Activated CD8-positive, alpha-beta memory T cell treated with anti-CD3 and anti-CD28 coated beads for 36 hours (primary cell): Measurements from ENCODE around the gene SCYGR4. TPM values are rescaled to one million over a fixed set of nuclear protein-coding genes. Genes with fewer than 3 reads are reported as not detected.

Source experiments
- CTCF ChIA-PET: fragments of 350-600 bp; sonication (Branson Sonifier 250); formaldehyde crosslinking; loops from one replicate; lab custom pipeline; 2021; ENCODE audit warnings: antibody characterized with exemption; lab: Charles Lee
- POLR2A ChIA-PET: fragments of 350-600 bp; sonication (Branson Sonifier 250); formaldehyde crosslinking; loops from one replicate; lab custom pipeline; 2021; ENCODE audit warnings: antibody characterized with exemption; lab: Charles Lee
- total RNA-seq, 2 experiments: library from RNA; stranded (reverse); gene quantifications; one replicate each; pipeline ENCODE4 v1.2.3, GENCODE V29; 2021

The SCYGR4 gene
- total RNA-seq, 2 experiments from 2014 or later = not detected

DNA sequence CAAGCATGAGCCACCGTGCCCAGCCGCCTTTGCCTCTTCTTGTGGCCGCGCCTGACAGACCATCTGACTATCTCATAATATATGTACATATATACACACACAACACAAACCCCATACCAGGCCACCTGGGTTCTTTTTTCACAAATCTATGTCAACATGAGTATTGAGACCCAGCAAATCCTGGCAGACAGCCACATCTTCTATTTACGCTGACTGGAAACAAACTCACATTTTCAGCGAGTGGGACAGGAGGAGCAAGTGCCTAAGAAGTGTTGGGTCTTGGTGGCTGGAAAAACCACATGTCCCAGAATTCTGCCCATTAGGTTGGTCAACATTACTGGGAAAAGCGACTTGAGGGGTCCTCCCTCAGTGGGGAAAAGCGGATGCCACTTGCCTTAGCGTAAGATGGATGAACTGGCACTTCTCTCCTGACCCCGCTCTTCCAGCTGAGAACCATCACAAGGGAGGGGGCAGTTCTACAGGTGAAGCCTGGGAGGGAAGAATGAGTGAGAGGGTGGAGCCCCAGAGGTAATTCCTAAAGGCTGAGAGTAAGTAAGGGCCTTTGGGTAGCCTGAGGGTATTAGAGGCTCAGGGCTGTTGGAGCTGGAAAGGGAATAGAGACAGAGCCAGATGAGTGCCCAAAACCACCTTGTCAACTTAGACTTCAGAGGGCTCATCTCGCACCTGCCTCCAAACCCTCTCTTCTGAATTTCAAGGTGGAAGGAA is 4.6 kb upstream of the SCYGR4 start:
- ChIA-PET POLR2A (no interaction called here), CTCF (no interaction called here)

DNA sequence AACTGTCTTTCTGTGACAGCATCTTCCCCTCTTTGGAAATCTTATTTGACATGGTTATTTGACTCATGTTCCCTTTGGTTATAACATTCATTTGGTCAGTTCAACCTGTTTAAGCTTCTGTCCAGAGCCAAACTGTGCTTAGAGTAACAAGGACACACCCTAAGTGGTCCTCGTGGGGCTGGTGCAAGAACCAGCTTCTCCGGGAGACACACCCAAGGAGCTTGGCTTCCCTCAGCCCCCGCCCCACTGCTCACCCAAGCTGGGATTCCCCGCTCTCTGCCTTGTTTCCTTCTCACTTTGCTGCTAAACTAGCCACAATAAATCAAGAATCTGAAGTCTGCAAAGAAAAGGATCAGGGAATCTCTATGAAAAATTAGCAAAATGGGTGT is 4.0 kb upstream of the SCYGR4 start:
- CTCF ChIA-PET = no interaction called here
- POLR2A ChIA-PET = no interaction called here

- ChIA-PET CTCF (no interaction called here), POLR2A (no interaction called here)
These were observed 3.1 kb upstream of the SCYGR4 start for GRCh38 chr2:227614246-227614645.

GRCh38 chr2:227614740-227615139 is 2.6 kb upstream of the SCYGR4 start, which contains the start of gene SCYGR3:
SCYGR3 (minus strand) TSS chr2:227614840; CDS start chr2:227614840, 0 bp downstream.
- POLR2A ChIA-PET = no interaction called here
- CTCF ChIA-PET = no interaction called here

- ChIA-PET CTCF (no interaction called here), POLR2A (no interaction called here)
These were observed 2.1 kb upstream of the SCYGR4 start for GRCh38 chr2:227615181-227615580.

DNA sequence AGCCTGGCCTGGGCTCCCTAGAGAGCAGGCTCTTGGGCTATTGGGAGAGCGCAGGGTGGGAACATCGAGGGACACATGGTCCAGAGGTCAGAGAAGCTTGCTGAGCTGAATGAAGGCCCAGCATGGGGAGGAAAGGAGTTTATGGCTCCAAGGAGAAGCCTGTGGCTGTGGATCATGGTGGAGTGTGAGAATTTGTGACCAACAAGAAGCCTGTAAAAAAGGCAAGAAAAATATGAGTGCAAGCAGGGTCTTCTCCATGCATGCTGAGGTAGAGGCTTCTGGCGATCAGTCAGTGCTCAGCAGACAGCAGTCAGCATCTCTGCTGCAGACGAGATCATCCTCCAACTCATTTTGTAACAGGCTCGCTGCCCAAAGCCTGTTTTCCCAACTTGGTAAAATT is 1.4 kb upstream of the SCYGR4 start:
- POLR2A ChIA-PET = no interaction called here
- CTCF ChIA-PET = no interaction called here

DNA sequence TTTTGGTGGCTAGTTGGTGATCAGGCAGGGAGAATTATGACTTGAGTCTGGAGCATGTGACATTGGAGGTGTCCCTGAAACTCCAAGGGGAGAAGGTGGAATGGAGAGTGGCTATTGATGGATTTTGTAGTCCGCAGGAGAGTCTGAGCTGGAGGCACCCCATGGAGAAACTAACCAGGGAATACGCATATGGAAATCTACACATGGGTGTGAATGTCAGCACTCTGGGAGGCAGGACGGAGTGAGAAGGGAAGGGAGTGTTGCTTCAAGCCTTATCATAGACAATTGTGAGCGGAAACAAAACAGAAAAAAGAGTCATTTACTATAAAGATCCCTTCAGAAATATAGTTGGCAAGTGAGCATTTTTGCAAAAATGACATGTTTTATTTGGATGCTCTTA is 667 bp upstream of the SCYGR4 start:
- CTCF ChIA-PET = no interaction called here
- POLR2A ChIA-PET = no interaction called here

- POLR2A ChIA-PET = no interaction called here
These were observed 5.9 kb downstream of the SCYGR4 start for GRCh38 chr2:227623226-227623625.

GRCh38 chr2:227625420-227625819 is 8.1 kb downstream of the SCYGR4 start:
- ChIA-PET POLR2A (no interaction called here), CTCF (interaction anchor here (1.4 kb wide), 1 partner anchor 32 kb away, joined by 3 read pairs; no protein-coding TSS in a partner anchor)

More at GRCh38 chr2:227623226-227623625, 5.9 kb downstream of the SCYGR4 start:
- CTCF ChIA-PET = no interaction called here

DNA sequence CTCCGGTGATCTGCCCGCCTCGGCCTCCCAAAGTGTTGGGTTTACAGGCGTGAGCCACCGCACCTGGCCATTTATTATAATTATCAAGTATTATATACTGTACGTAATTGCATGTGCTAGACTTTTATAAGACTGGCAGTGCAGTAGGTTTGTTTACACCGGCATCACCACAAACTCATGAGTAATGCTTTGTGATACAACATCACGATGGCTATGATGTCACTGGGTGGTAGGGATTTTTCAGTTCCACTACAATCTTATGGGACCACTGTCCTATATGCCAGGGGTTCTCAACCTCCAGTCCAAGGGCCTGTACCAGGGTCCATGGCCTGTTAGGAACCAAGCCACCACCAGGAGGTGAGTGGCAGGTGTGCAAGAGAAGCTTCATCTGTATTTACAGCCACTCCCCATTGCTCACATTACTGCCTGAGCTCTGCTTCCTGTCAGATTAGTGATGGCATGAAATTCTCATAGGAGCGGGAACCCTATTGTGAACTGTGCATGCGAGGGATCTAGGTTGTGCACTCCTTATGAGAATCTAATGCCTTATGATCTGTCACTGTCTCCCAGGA is 9.4 kb downstream of the SCYGR4 start:
- ChIA-PET CTCF (interaction anchor here (1.4 kb wide), 1 partner anchor 31 kb away, joined by 3 read pairs; no protein-coding TSS in a partner anchor), POLR2A (no interaction called here)

- POLR2A ChIA-PET = no interaction called here
- CTCF ChIA-PET = no interaction called here
These were observed 10.5 kb downstream of the SCYGR4 start for GRCh38 chr2:227627769-227628168.

DNA sequence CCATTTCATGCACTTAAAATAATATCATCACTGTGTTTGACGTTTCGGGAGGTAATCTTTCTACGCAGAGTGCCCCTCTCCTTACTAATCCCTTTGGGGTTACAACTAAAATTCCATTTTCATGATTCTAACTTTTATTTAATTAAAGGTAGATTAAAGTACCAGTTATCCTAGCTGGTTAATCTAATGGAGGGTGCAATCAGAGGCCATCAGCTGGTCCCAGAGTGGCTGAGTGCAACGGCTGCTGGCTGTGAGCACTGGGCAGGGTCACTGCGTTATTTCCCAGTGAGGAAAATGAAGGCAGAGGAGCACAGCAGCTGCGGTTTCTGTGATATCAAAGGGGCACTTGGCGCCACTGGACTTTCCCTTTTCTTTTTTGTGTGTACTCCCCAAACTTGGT is 12.1 kb downstream of the SCYGR4 start:
- ChIA-PET CTCF (no interaction called here), POLR2A (no interaction called here)

DNA sequence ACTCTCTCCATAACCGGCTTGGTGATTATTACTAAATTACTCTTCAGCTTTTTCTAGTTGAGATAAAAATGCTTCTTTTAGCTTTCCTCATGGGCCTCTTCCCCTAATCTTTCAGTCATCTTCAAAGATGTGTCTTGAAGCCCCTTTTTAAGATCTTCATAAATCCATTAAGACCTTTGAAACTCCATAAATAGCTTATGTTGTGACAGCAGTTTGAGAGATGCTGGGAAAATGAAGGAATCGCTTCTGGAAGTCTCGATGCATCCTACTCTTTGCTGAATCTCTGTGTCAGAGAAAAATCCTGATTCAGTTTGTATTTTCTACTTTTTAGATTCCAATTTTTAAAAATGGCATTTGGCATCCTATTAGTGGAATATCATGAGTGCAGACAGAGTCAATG is 13.0 kb downstream of the SCYGR4 start:
- ChIA-PET POLR2A (no interaction called here), CTCF (no interaction called here)

- ChIA-PET POLR2A (no interaction called here), CTCF (no interaction called here)
These were observed 15.5 kb downstream of the SCYGR4 start for GRCh38 chr2:227632827-227633226.

- CTCF ChIA-PET = no interaction called here
- POLR2A ChIA-PET = no interaction called here
These were observed 16.9 kb downstream of the SCYGR4 start for GRCh38 chr2:227634201-227634600.

DNA sequence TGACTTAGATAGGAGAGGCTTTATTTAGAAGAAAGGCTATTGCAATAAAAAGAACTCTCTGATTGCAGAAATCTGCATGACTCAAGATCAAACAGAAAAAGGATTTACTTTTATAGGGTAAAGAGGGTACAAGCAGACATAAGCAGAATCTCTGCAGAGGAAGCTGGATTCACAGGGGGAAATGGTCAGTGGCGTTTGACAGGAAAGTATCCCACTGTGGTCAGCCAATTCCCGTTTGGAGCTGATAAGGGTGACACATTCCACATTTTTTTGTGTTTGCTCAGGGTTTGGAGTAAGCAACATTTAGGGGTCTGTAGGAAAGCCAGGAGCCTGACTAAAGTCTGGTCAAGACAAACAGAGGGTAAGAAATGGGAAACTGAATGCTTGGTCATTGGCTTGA is 25.4 kb downstream of the SCYGR4 start:
- POLR2A ChIA-PET = no interaction called here

GRCh38 chr2:227643990-227644551 is 26.8 kb downstream of the SCYGR4 start:
- CTCF ChIA-PET = no interaction called here
- POLR2A ChIA-PET = no interaction called here

More for the DNA sequence above, 25.4 kb downstream of the SCYGR4 start:
- CTCF ChIA-PET = no interaction called here

DNA sequence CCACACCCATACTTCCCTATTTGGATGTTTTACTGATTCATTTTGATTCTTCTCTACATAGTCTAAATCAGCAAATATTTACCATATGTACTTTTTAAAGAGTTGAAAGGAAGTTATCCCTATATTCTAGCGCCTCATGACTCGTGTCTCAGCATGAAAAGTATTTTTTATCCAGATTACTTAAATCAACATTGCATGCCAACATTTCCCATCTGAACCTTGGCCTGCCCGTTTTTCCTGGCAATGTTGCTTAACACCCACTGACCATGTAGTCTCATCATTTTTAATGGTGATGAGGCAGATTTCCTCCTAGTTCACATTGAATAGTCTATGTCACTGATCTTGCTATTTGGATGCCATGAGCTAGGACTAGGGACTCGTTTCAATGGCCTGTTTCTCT is 36.1 kb downstream of the SCYGR4 start:
- ChIA-PET CTCF (no interaction called here), POLR2A (no interaction called here)

DNA sequence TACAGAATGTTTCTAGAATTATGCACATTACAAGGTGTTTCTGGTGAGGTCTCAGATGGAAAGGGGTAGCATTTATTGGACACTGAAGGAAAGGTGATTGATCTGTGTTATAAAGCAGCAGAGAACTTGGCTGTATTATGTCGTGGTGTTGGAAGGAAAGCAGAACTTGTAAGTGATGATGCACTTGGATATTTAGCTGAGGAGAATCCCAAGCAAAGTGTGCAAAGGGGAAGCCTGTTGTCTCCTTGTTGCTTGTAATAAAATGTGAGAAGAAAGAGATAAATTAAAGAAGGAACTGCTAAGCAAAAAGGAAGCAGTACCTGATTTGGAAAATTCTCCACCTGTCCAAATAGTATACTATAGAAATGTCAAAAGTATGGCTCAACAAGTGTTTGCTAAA is 37.1 kb downstream of the SCYGR4 start:
- ChIA-PET CTCF (no interaction called here), POLR2A (no interaction called here)

- ChIA-PET POLR2A (no interaction called here), CTCF (no interaction called here)
These were observed 38.2 kb downstream of the SCYGR4 start for GRCh38 chr2:227655454-227655853.
